GM12873 (cell line): ENCODE results near the gene MAVS.

ENCODE experiments used
- TF ChIP-seq, protein P1 (sequence below): IDR thresholded peaks from 2 replicates; pipeline ENCODE4 v1.5.1; 2012; ENCODE audit warnings: low read depth, mild to moderate bottlenecking, moderate library complexity, low read length, control low read depth; ENCODE audit not compliant: insufficient read depth; ENCODE audit errors: missing control alignments

Gene MAVS

DNA sequence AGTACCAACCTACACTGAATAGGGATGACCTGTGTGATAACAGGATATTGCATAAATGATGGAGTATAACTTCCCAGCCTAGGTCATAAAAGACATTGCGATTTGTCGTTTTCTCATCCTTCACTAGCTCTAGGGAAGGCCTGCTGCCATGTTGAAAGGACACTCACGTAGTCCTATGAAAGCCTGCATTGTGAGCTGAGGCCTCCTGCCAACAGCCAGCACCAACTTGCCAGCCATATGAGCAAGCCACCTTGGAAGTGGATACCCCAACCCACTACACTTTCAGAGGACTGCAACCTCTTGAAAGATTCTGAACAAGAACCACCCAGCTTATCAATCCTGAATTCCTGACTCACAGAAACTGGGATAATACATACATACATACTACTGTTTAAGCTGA is 39.1 kb downstream of the MAVS start:
- TF ChIP-seq, protein P1, sequence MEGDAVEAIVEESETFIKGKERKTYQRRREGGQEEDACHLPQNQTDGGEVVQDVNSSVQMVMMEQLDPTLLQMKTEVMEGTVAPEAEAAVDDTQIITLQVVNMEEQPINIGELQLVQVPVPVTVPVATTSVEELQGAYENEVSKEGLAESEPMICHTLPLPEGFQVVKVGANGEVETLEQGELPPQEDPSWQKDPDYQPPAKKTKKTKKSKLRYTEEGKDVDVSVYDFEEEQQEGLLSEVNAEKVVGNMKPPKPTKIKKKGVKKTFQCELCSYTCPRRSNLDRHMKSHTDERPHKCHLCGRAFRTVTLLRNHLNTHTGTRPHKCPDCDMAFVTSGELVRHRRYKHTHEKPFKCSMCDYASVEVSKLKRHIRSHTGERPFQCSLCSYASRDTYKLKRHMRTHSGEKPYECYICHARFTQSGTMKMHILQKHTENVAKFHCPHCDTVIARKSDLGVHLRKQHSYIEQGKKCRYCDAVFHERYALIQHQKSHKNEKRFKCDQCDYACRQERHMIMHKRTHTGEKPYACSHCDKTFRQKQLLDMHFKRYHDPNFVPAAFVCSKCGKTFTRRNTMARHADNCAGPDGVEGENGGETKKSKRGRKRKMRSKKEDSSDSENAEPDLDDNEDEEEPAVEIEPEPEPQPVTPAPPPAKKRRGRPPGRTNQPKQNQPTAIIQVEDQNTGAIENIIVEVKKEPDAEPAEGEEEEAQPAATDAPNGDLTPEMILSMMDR = no peak

DNA sequence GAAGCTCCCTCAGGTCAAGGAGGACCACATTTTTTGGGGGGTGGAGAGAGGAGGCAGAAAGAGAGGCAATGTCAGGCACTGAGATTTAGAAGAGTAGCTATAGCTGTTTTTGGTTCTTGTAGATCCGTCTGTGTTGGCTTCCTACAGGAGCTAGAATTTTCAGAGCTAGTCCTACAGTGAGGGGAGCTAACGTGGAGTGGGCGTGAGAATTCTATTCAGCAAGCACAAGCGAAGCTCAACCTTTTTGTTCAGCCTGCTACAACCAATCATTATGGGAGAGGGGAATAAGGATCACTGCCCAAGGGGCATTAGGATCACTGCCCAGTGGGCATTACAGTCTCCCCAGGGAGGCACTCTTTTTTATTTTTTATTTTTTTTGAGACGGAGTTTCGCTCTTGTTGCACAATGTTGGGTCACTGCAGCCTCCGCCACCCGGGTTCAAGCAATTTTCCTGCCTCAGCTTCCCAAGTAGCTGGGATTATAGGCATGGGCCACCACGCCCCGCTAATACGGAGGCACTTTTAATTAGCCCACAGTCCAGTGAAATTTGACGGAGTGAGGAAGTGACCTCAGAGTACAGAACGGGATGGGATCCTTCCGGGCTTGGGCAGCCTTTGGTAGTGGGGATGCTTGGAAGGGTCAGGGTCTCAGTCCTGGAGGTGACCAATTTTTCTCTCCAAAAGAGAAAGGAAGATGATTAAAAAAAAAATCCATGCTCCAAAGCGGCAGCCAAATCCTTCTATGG is 41.4 kb downstream of the MAVS start:
- TF ChIP-seq, protein P1 = no peak

DNA sequence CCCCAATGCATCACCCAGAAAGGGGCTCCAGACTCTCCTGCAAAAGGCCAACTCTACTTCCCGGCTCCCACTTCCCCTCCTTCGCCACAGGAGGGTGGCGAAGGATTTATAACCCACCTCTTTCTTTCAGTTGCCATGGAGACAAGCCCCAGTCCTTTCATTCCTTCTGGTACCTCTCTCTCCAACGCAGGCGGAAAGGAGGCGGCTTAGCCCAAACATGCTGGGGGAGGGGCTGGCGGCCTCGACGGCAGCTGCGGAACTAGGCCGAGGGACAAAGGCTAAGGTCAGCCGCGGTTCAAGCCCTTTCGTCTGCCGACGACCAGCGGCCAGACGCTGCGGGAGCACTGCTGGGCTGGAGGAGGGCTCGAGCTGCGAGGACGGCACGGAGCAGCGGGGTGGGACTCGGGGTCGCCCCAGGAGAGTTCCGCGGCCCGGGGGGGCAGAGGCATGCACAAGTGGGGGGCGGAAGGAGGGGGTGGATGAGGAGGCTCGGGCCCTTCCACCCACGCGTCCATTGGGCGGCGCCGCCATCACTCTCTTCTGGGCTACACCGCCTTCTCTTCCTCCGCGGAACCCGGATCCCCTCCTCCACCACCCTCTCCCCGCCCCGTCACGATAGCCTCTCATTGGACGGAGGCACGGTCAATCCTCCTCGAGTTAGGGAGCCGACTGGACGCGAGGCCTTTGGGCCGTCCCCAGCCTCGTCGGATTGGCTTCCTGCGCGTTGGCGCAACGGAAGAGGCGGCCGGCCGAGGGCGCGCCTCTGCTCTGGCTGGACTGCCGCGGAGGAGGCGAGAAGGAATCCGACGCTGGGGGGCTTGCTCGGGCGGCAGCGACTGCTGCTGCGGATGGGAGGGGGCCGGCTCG is 42.2 kb downstream of the MAVS start, which contains the start of gene PANK2:
Gene PANK2, plus strand, starts transcription at position 766 of the 867 bp plus-strand sequence.
- TF ChIP-seq, protein P1 = peak; percentile 51

GRCh38 chr20:3889489-3890397 is 43.1 kb downstream of the MAVS start:
- TF ChIP-seq, protein P1 = no peak

- TF ChIP-seq, protein P1 = no peak
These were observed 43.7 kb downstream of the MAVS start for GRCh38 chr20:3890398-3890751.

- TF ChIP-seq, protein P1 = no peak
These were observed 44.6 kb downstream of the MAVS start for GRCh38 chr20:3890999-3891929.
